MCF 10A (cell line): ENCODE data around the gene PIP4K2A. TPM values are rescaled to one million over a fixed set of nuclear protein-coding genes. Genes with fewer than 3 reads are reported as not detected.
A peak's percentile ranks its signal among the peaks of the same experiment; 100 is the strongest.

Source experiments
- BruUV-seq: library from RNA; stranded (reverse); fragments of 400-500 nt; replicated peaks from 2 replicates; lab custom pipeline; 2021; lab: Mats Ljungman, UMichigan
- CTCF ChIA-PET: fragments of 300-600 bp; sonication (Branson Sonifier 250); formaldehyde crosslinking; extraction: SDS; loops from one replicate; lab custom pipeline; 2021; ENCODE audit warnings: antibody characterized with exemption, inconsistent platforms; lab: Yijun Ruan, JAX
- POLR2A ChIA-PET: fragments of 300-600, 350-650 bp; sonication (Branson Sonifier 250); formaldehyde crosslinking; extraction: SDS; loops from one replicate; lab custom pipeline; 2020; ENCODE audit warnings: antibody characterized with exemption, inconsistent platforms; lab: Yijun Ruan, JAX
- DNase-seq: peaks from one replicate; pipeline ENCODE4 v3.0.0-alpha.2; 2018; ENCODE audit not compliant: unreplicated experiment
- H3K27ac Mint-ChIP-seq: one replicate; pipeline ENCODE4 v1.8.0; 2022; ENCODE audit warnings: mild to moderate bottlenecking, low read depth, mixed read lengths; ENCODE audit not compliant: unreplicated experiment
- H3K27me3 Mint-ChIP-seq: one replicate; pipeline ENCODE4 v1.8.0; 2022; ENCODE audit warnings: mixed read lengths; ENCODE audit not compliant: insufficient read depth, unreplicated experiment
- H3K36me3 Mint-ChIP-seq: one replicate; pipeline ENCODE4 v1.8.0; 2022; ENCODE audit warnings: mild to moderate bottlenecking, moderate library complexity, mixed read lengths; ENCODE audit not compliant: insufficient read depth, unreplicated experiment
- H3K4me1 Mint-ChIP-seq: one replicate; pipeline ENCODE4 v1.8.0; 2022; ENCODE audit warnings: mixed read lengths; ENCODE audit not compliant: insufficient read depth, unreplicated experiment
- H3K4me3 Mint-ChIP-seq: one replicate; pipeline ENCODE4 v1.8.0; 2022; ENCODE audit warnings: mild to moderate bottlenecking, moderate library complexity, mixed read lengths; ENCODE audit not compliant: unreplicated experiment
- H3K9me3 Mint-ChIP-seq: one replicate; pipeline ENCODE4 v1.8.0; 2022; ENCODE audit warnings: mixed read lengths; ENCODE audit not compliant: unreplicated experiment
- intact Hi-C: fragments of 100-400 bp; cut with micrococcal nuclease; formaldehyde crosslinking; loops from 2 replicates; pipeline ENCODE4 v1.14.1; 2022
- total RNA-seq: library from RNA; stranded (reverse); gene quantifications from 2 replicates; pipeline ENCODE4 v1.2.3, GENCODE V29; 2022
- TF ChIP-seq, protein P1 (sequence below): fragments of 200-600 bp; IDR thresholded peaks from one replicate; pipeline ENCODE4 v1.8.0; 2022; ENCODE audit warnings: antibody characterized with exemption, mild to moderate bottlenecking; ENCODE audit not compliant: unreplicated experiment

Gene PIP4K2A
- total RNA-seq, 1 experiment from 2014 or later = 24.2 TPM

DNA sequence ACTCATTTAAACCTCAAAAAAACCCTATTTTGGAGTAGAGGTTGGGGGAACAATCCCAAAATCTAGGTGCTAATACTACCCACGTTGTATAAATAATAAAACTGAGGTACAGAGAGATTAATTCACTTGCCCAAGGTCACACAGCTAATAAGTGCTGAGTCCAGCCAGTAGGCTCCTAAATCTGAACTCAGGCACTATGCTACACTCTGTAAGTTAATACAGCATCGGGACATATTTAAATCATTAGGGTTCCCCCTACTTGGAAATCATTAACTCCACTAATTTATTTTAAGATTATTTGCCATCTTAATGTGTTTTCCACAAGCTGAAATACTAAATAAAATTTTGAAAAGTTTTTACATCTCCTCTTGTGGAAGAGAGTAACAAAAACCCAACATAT, 24.2 kb downstream of the PIP4K2A start:
- Mint-ChIP-seq H3K9me3 (no peaks in the 10 kb centered on the region), H3K27ac (no peak overlapping the region), H3K36me3 (peaks cover 4% of the 10 kb centered on the region), H3K4me3 (no peak overlapping the region), H3K4me1 (peaks cover 25% of the 10 kb centered on the region), H3K27me3 (no peaks in the 10 kb centered on the region)
- ChIA-PET POLR2A (interaction anchor here (2.6 kb wide), 1 partner anchor 7 kb away, joined by 9 read pairs; no protein-coding TSS in a partner anchor), CTCF (interaction anchor here (1.2 kb wide), 1 partner anchor 85 kb away, joined by 4 read pairs; no protein-coding TSS in a partner anchor)
- DNase-seq = no peak
- BruUV-seq = no TSS peak
- TF ChIP-seq, protein P1, sequence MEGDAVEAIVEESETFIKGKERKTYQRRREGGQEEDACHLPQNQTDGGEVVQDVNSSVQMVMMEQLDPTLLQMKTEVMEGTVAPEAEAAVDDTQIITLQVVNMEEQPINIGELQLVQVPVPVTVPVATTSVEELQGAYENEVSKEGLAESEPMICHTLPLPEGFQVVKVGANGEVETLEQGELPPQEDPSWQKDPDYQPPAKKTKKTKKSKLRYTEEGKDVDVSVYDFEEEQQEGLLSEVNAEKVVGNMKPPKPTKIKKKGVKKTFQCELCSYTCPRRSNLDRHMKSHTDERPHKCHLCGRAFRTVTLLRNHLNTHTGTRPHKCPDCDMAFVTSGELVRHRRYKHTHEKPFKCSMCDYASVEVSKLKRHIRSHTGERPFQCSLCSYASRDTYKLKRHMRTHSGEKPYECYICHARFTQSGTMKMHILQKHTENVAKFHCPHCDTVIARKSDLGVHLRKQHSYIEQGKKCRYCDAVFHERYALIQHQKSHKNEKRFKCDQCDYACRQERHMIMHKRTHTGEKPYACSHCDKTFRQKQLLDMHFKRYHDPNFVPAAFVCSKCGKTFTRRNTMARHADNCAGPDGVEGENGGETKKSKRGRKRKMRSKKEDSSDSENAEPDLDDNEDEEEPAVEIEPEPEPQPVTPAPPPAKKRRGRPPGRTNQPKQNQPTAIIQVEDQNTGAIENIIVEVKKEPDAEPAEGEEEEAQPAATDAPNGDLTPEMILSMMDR = no peak
- intact Hi-C loops = no loop called here

DNA sequence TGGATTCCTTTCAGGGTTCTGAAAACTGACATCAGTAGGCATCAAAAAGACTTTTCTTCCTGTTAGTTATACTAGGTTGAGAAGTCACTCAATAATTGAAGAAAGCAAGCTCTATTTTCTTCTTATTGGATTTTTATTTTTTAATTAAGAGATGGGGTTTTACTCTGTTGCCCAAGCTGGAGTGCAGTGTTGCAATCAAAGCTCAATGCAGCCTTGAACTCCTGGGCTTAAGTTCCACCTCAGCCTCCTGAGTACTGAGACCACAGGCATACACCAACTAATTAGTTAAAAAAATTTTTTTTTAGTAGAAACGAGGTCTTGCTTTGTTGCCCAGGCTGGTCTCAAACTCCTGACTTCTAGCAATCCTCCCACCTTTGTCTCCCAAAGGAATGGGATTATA, 28.0 kb downstream of the PIP4K2A start:
- no peak overlapping the region for H3K27ac Mint-ChIP-seq
- intact Hi-C loops = no loop called here
- no TSS peak for BruUV-seq

DNA sequence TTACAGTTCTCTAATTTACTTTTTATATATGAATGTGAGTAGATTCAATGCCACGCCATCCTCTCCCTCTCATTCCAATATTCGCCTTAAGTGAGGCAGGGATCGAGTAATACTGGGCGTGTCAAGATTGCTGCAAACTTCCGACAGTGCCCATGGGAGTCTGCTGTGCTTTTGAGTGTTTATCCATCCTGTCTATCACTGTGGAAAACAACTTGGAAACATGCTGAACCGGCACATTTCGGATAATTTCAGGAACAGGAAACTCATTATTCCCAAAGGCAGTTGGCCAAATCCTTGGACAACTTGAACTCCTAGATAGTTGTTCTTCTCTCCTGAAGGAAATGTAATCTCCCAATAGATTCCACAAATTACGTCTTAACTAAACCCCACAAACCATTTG, 28.5 kb downstream of the PIP4K2A start:
- H3K4me3 Mint-ChIP-seq = no peak overlapping the region
- intact Hi-C loops = no loop called here
- no peaks in the 10 kb centered on the region for H3K27me3 Mint-ChIP-seq
- POLR2A ChIA-PET = interaction anchor here (0.6 kb wide), 1 partner anchor 364 kb away, joined by 3 read pairs; no protein-coding TSS in a partner anchor
- TF ChIP-seq, protein P1 = no peak
- peaks cover 5% of the 10 kb centered on the region for H3K36me3 Mint-ChIP-seq
- H3K27ac Mint-ChIP-seq = peak overlapping the region; percentile 19
- no peaks in the 10 kb centered on the region for H3K9me3 Mint-ChIP-seq
- BruUV-seq = no TSS peak
- DNase-seq = peak; percentile 18
- CTCF ChIA-PET = no interaction called here
- H3K4me1 Mint-ChIP-seq = peaks cover 37% of the 10 kb centered on the region

More for the DNA sequence above, 28.0 kb downstream of the PIP4K2A start:
- no peak for DNase-seq
- POLR2A ChIA-PET = interaction anchor here (0.6 kb wide), 1 partner anchor 364 kb away, joined by 3 read pairs; no protein-coding TSS in a partner anchor
- peaks cover 37% of the 10 kb centered on the region for H3K4me1 Mint-ChIP-seq
- no peak overlapping the region for H3K4me3 Mint-ChIP-seq
- no peaks in the 10 kb centered on the region for H3K9me3 Mint-ChIP-seq
- CTCF ChIA-PET = interaction anchor here (0.5 kb wide), 1 partner anchor 461 kb away, joined by 3 read pairs; no protein-coding TSS in a partner anchor
- peaks cover 5% of the 10 kb centered on the region for H3K36me3 Mint-ChIP-seq
- TF ChIP-seq, protein P1 = no peak
- no peaks in the 10 kb centered on the region for H3K27me3 Mint-ChIP-seq

DNA sequence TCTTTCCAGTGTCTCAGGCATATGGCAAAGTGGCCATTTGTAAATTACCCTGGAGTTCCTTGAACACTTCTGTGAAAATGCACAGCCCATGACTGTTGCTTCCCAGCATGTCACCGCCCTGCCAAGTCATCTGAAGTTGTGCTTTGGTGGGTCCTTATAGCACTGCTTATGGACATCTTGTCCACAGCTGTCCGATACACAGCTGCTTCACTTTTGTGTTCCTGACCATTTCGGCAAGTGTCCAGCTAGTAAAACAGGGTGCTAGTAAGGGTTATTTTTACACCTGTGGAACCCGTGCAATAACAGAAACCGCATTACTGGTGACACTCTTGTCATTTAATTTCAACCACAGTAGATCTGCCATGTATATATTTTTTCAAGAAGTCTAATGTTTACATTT, 29.7 kb downstream of the PIP4K2A start:
- TF ChIP-seq, protein P1 = no peak
- ChIA-PET CTCF (no interaction called here), POLR2A (interaction anchor here (0.6 to 1.0 kb wide), 3 partner anchors 13 to 64 kb away, joined by 3 to 4 read pairs (median 3); no protein-coding TSS in a partner anchor)
- Mint-ChIP-seq H3K27ac (peak overlapping the region; percentile 88), H3K4me1 (peaks cover 33% of the 10 kb centered on the region), H3K36me3 (peaks cover 5% of the 10 kb centered on the region), H3K4me3 (no peak overlapping the region), H3K9me3 (no peaks in the 10 kb centered on the region), H3K27me3 (no peaks in the 10 kb centered on the region)
- no peak for DNase-seq
- intact Hi-C loops = loop anchor here (5.0 kb wide), 1 partner anchor 62 kb away; no protein-coding TSS in a partner anchor
- no TSS peak for BruUV-seq
